ENCODE data around the gene ACBD6. TPM values are rescaled to one million over a fixed set of nuclear protein-coding genes. Genes with fewer than 3 reads are reported as not detected.

Gene ACBD6
- total and polyA plus RNA-seq, 2 of the 4 experiments (the other 2 are of a cell fraction), result 52.5 to 59.1 TPM

- Histone ChIP-seq H2BK5ac (ENCODE audit: low read depth, low read length, poor library complexity, severe bottlenecking) (no peak overlapping the region), H3K56ac (ENCODE audit: extremely low read depth, insufficient read depth, low read length) (no peak overlapping the region), H4K5ac (ENCODE audit: low read depth, low read length) (no peak overlapping the region), H3K4me2 (ENCODE audit: low read depth, low read length) (no peak overlapping the region), H3K36me3 (ENCODE audit: control insufficient read depth, insufficient read depth, low read length) (peaks cover 9% of the 10 kb centered on the region), H3K27ac (ENCODE audit: insufficient read depth, low read length) (no peak overlapping the region), H4K91ac (ENCODE audit: insufficient read depth, low read depth, low read length) (no peak overlapping the region), H3K4me3 (ENCODE audit: insufficient read depth, low read depth, low read length) (no peak overlapping the region), H2AFZ (replicated peaks; ENCODE audit: low read length, poor library complexity) (no peak overlapping the region), H2BK20ac (ENCODE audit: low read depth, low read length) (no peak overlapping the region), H3K9me3 (ENCODE audit: control insufficient read depth, insufficient read depth, low read length) (no peaks in the 10 kb centered on the region), H3K9me1 (ENCODE audit: insufficient read depth, low read length) (0 out of 2 replicates have a peak, but pooled peaks cover 6% of the 10 kb centered on the region), H4K8ac (ENCODE audit: low read depth in 2 of 2, low read length in 2 of 2) (no peak overlapping the region), H3K23ac (ENCODE audit: low read depth, low read length) (no peak overlapping the region), H3K4ac (ENCODE audit: low read depth, low read length) (no peak overlapping the region), H3K79me1 (ENCODE audit: low read depth in 1 of 2, low read length in 2 of 2) (peaks cover 0 to 6% of the 10 kb centered on the region in 2 experiments; a peak in 2 of 4 replicates), H4K20me1 (ENCODE audit: insufficient read depth, low read length) (peaks cover 6% of the 10 kb centered on the region; the same call in 1 of the 2 replicates), H3K14ac (replicated peaks; ENCODE audit: low read depth, low read length) (no peak overlapping the region), H3K4me1 (ENCODE audit: control insufficient read depth, insufficient read depth, low read length) (no peaks in the 10 kb centered on the region; the same call in 1 of the 2 replicates), H2AK5ac (ENCODE audit: low read depth, low read length) (no peak overlapping the region), H2BK15ac (ENCODE audit: low read depth, low read length) (no peak overlapping the region), H3K18ac (ENCODE audit: low read depth, low read length) (no peak overlapping the region), H2BK120ac (ENCODE audit: low read depth, low read length) (no peak overlapping the region), H3K9ac (ENCODE audit: low read depth, low read length) (no peak overlapping the region), H3K27me3 (ENCODE audit: control insufficient read depth, insufficient read depth, low read length) (no peaks in the 10 kb centered on the region), H2AK9ac (replicated peaks; ENCODE audit: low read depth, low read length, poor library complexity) (no peak overlapping the region)
- DNase-seq, result no peak
- ChIA-PET CTCF (interaction anchor here (1.3 kb wide), 1 partner anchor 16 kb away, joined by 3 read pairs; no protein-coding TSS in a partner anchor), POLR2A (ENCODE audit: unreplicated experiment) (no interaction called here)
- dilution Hi-C loops (cut with HindIII; ENCODE audit: low sequenced_read_pairs, unreplicated experiment), result no loop called here
- intact Hi-C loops (cut with micrococcal nuclease), result no loop called here
- in situ Hi-C loops (cut with MboI; ENCODE audit: low sequenced_read_pairs), result no loop called here
- BruUV-seq (replicated peaks), result no TSS peak
- TF ChIP-seq CEBPB (IDR thresholded peaks at IDR 0.05; ENCODE audit: low read depth, low read length) (0 out of 2 replicates have a peak, but pooled peaks have one; percentile 16), CTCF (conservative IDR thresholded peaks at IDR 0.05; ENCODE audit: low read depth, low read length) (no peak)
- ATAC-seq (ENCODE audit: low read depth), result no peak
Observed at GRCh38 chr1:180286417-180286816, 216.0 kb downstream of the ACBD6 start.
